K562 (cell line): Measurements from ENCODE around the gene CYP1B1. TPM values are rescaled to one million over a fixed set of nuclear protein-coding genes. Genes with fewer than 3 reads are reported as not detected.
A peak's percentile ranks its signal among the peaks of the same experiment; 100 is the strongest.

Source experiments
- ATAC-seq: fragments of 200-7000 bp; cut with Tn5 transposase; 3 replicates; pipeline ENCODE4 v1.9.1; 2020; ENCODE audit warnings: moderate library complexity
- BruUV-seq: library from RNA; stranded (reverse); fragments of 400-500 nt; replicated peaks from 2 replicates; lab custom pipeline; 2021; lab: Mats Ljungman, UMichigan
- CTCF ChIA-PET: fragments of 300-600 bp; formaldehyde crosslinking; extraction: SDS; loops from one replicate; lab custom pipeline; 2021; ENCODE audit warnings: low intra/inter-chr PET ratio; lab: Yijun Ruan, JAX
- POLR2A ChIA-PET: fragments of 300-600, 350-650 bp; sonication (Branson Sonifier 250); formaldehyde crosslinking; extraction: SDS; loops from one replicate; lab custom pipeline; 2021; ENCODE audit warnings: antibody characterized with exemption, inconsistent platforms; lab: Yijun Ruan, JAX
- DNase-seq, 4 experiments: peaks; one replicate each; pipeline versions ENCODE4 v3.0.0 to v3.0.0-alpha.2; 2011 to 2018; ENCODE audit warnings: low spot score in 3 of 4, mixed read lengths in 3 of 4; ENCODE audit errors: extremely low read depth in 1 of 4
- FAIRE-seq: peaks from 2 replicates; lab custom pipeline; 2011; peaks lifted over from hg19 to GRCh38; lab: Jason Lieb, UNC
- H2AFZ ChIP-seq: 2 replicates; pipeline ENCODE4 v1.6.0; 2011; ENCODE audit warnings: low read depth, low read length, control low read depth, inconsistent platforms
- H3K27ac ChIP-seq: fragments of 200-600 bp; 3 replicates; pipeline ENCODE4 v1.8.0; 2011; ENCODE audit warnings: low read depth, mild to moderate bottlenecking, control low read depth, inconsistent platforms, low read length, moderate library complexity, mixed read lengths; ENCODE audit errors: extremely low read depth
- H3K27me3 ChIP-seq, 2 experiments: fragments of 300-600 bp in 1 of 2; 2 replicates in 1 of 2; 3 replicates in 1 of 2; pipeline versions ENCODE4 v1.6.0 to v1.8.0; 2011; ENCODE audit warnings: inconsistent platforms in 2 of 2, low read length in 2 of 2, mild to moderate bottlenecking in 1 of 2, mixed read lengths in 1 of 2, moderate library complexity in 1 of 2; ENCODE audit not compliant: control insufficient read depth in 2 of 2, insufficient read depth in 2 of 2
- H3K36me3 ChIP-seq: fragments of 300-600 bp; 3 replicates; pipeline ENCODE4 v1.8.0; 2011; ENCODE audit warnings: mild to moderate bottlenecking, low read length, inconsistent platforms; ENCODE audit not compliant: control insufficient read depth, insufficient read depth
- H3K4me1 ChIP-seq, 2 experiments: fragments of 200-600 bp in 1 of 2; replicated peaks in 1 of 2; 2 replicates in 1 of 2; 3 replicates in 1 of 2; pipeline versions ENCODE4 v1.5.1 to v1.8.0; 2011; ENCODE audit warnings: inconsistent platforms in 2 of 2, low read length in 2 of 2, mild to moderate bottlenecking in 1 of 2, mixed read lengths in 1 of 2, moderate library complexity in 1 of 2; ENCODE audit not compliant: control insufficient read depth in 2 of 2, insufficient read depth in 2 of 2
- H3K4me2 ChIP-seq: 2 replicates; pipeline ENCODE4 v1.6.1; 2011; ENCODE audit warnings: low read length, control low read depth, inconsistent platforms, mixed read lengths; ENCODE audit not compliant: insufficient read depth
- H3K4me3 ChIP-seq: fragments of 200-600 bp; sonication (generic), shearing (Covaris generic); 2 replicates; pipeline ENCODE4 v1.5.1; 2016; ENCODE audit warnings: control low read depth, inconsistent platforms
- H3K79me2 ChIP-seq: fragments of 200-600 bp; 3 replicates; pipeline ENCODE4 v1.8.0; 2011; ENCODE audit warnings: low read length, inconsistent platforms; ENCODE audit not compliant: control insufficient read depth, insufficient read depth
- H3K9ac ChIP-seq, 2 experiments: 2 replicates each; pipeline versions ENCODE4 v1.6.0 to v1.6.1; 2011; ENCODE audit warnings: low read depth in 2 of 2, low read length in 2 of 2, control low read depth in 1 of 2, inconsistent platforms in 1 of 2, mild to moderate bottlenecking in 1 of 2, mixed read lengths in 1 of 2; ENCODE audit not compliant: insufficient read depth in 1 of 2
- H3K9me1 ChIP-seq: one replicate; pipeline ENCODE4 v1.6.0; 2011; ENCODE audit warnings: inconsistent platforms, mild to moderate bottlenecking, low read length, moderate library complexity; ENCODE audit not compliant: control insufficient read depth, insufficient read depth
- H3K9me3 ChIP-seq: replicated peaks from 2 replicates; pipeline ENCODE4 v1.5.1; 2011; ENCODE audit warnings: low read depth, low read length, inconsistent platforms; ENCODE audit not compliant: control insufficient read depth, insufficient read depth
- H4K20me1 ChIP-seq: replicated peaks from 2 replicates; pipeline ENCODE4 v1.6.1; 2011; ENCODE audit warnings: low read length, inconsistent platforms, mixed read lengths; ENCODE audit not compliant: control insufficient read depth, insufficient read depth
- BHLHE40 ChIP-seq: IDR thresholded peaks from 2 replicates; pipeline ENCODE4 v1.6.1; 2011; ENCODE audit warnings: low read length, improper control_type of control experiment
- HMG20A ChIP-seq: fragments of 450-650 bp; formaldehyde crosslinking; conservative IDR thresholded peaks from 2 replicates; pipeline ENCODE4 v1.4.0; 2020; ENCODE audit warnings: mild to moderate bottlenecking, mixed read lengths
- ILK ChIP-seq: fragments of 450-650 bp; IDR thresholded peaks from 2 replicates; pipeline ENCODE4 v1.6.1; 2016; ENCODE audit warnings: missing genetic modification characterization, low read depth, mild to moderate bottlenecking, missing compliant biosample characterization, moderate library complexity, borderline replicate concordance
- NCOA4 ChIP-seq: fragments of 450-650 bp; IDR thresholded peaks from 2 replicates; pipeline ENCODE4 v1.6.1; 2018; ENCODE audit warnings: mild to moderate bottlenecking; ENCODE audit not compliant: partially characterized antibody
- ZBTB40 ChIP-seq, 2 experiments: fragments of 450-650 bp in 1 of 2; sonication (generic) in 1 of 2; formaldehyde crosslinking in 1 of 2; IDR thresholded peaks; 2 replicates each; pipeline versions ENCODE4 v1.7.1 to v1.9.0; 2016 to 2022; ENCODE audit warnings: inconsistent platforms in 1 of 2, mild to moderate bottlenecking in 1 of 2, missing genetic modification reagents in 1 of 2
- ZKSCAN1 ChIP-seq: fragments of 150-350 bp; IDR thresholded peaks from 2 replicates; pipeline ENCODE4 v1.6.1; 2016; ENCODE audit warnings: low read depth, low read length
- ZNF232 ChIP-seq: sonication (generic); formaldehyde crosslinking; IDR thresholded peaks from 2 replicates; pipeline ENCODE4 v1.8.0; 2022; ENCODE audit warnings: mild to moderate bottlenecking, missing genetic modification reagents
- ZNF79 ChIP-seq: fragments of 250-450 bp; sonication (Bioruptor Pico); IDR thresholded peaks from 2 replicates; pipeline ENCODE4 v1.4.0; 2020; ENCODE audit warnings: low read depth, mild to moderate bottlenecking, moderate library complexity
- WGBS: fragments of 100-300 bp; shearing (Covaris generic); methylation state at CpG from one replicate; pipeline ENCODE4 v1.1.6; 2016; ENCODE audit warnings: low coverage, mixed read lengths; ENCODE audit not compliant: insufficient coverage; ENCODE audit errors: missing lambda C conversion rate; 5-methylcytosine and 5-hydroxymethylcytosine counted together
- in situ Hi-C: fragments of 300-500 bp; cut with MboI; formaldehyde crosslinking; loops from 4 replicates; pipeline ENCODE4 v1.15.0; 2018; ENCODE audit warnings: inconsistent platforms, mixed read lengths
- intact Hi-C: fragments of 100-400 bp; cut with micrococcal nuclease; formaldehyde crosslinking; loops from 2 replicates; pipeline ENCODE4 v1.14.2; 2022
- polyA plus RNA-seq, 8 experiments: library from polyadenylated mRNA; depleted of rRNA in 4 of 8; stranded (reverse) in 5 of 8; unstranded in 3 of 8; fragments of >200 nt; fragmentation: Nextera tagmentation in 2 of 8; fragmentation: Illumina TruSeq in 1 of 8; extraction: Ambion mirVana in 2 of 8; extraction: Trizol in 1 of 8; gene quantifications; 2 replicates each; pipeline versions ENCODE4 v1.2.1 to v1.2.3, GENCODE V29; 2011 to 2014; ENCODE audit warnings: inconsistent platforms in 1 of 8, missing spikeins in 1 of 8
- total RNA-seq, 7 experiments: library from RNA; depleted of rRNA in 6 of 7; stranded (reverse); fragments of >200 nt in 6 of 7; fragmentation: Illumina TruSeq in 2 of 7; extraction: Trizol in 2 of 7; gene quantifications; 2 replicates each; pipeline versions ENCODE4 v1.2.1 to v1.2.3, GENCODE V29; 2011 to 2021; ENCODE audit warnings: low replicate concordance in 1 of 7
- TF ChIP-seq, protein P1 (sequence below), 2 experiments: fragments of 450-650 bp in 1 of 2; sonication (generic) in 1 of 2; formaldehyde crosslinking in 1 of 2; IDR thresholded peaks in 1 of 2; conservative IDR thresholded peaks in 1 of 2; 2 replicates each; pipeline versions ENCODE4 v1.6.1 to v1.8.1; 2016 to 2023; ENCODE audit warnings: mild to moderate bottlenecking in 2 of 2, moderate library complexity in 2 of 2, inconsistent platforms in 1 of 2, missing genetic modification reagents in 1 of 2
- TF ChIP-seq, protein P2 (sequence below): sonication (generic); formaldehyde crosslinking; IDR thresholded peaks from 2 replicates; pipeline ENCODE4 v1.8.1; 2023; ENCODE audit warnings: mild to moderate bottlenecking, missing genetic modification reagents

Gene CYP1B1
- total and polyA plus RNA-seq, 9 of the 15 experiments (the other 6 are each of a cell fraction or from before 2014, with no cell fraction given): 0.07 TPM; not detected in 8

GRCh38 chr2:38080346-38080745 is 4.4 kb upstream of the CYP1B1 start:
- ChIA-PET POLR2A (no interaction called here), CTCF (no interaction called here)
- Histone ChIP-seq H3K4me2 (no peak overlapping the region), H4K20me1 (no peaks in the 10 kb centered on the region), H3K27ac (no peak overlapping the region), H2AFZ (no peak overlapping the region), H3K27me3 (peaks cover 3 to 7% of the 10 kb centered on the region in 2 experiments; a peak in 1 of 5 replicates), H3K4me3 (no peak overlapping the region), H3K9me1 (no peaks in the 10 kb centered on the region), H3K79me2 (no peaks in the 10 kb centered on the region), H3K4me1 (peaks cover 0 to 13% of the 10 kb centered on the region in 2 experiments; a peak in 2 of 5 replicates), H3K36me3 (no peaks in the 10 kb centered on the region), H3K9me3 (no peaks in the 10 kb centered on the region), H3K9ac (no peak overlapping the region)
- 18% methylated on average over 3 of the region's 3 CpGs for WGBS
- FAIRE-seq: no peak
- no peak for ATAC-seq
- in situ Hi-C loops (no loop called here), intact Hi-C loops (no loop called here)
- DNase-seq: no peak
- no TSS peak for BruUV-seq
- no peak for TF ChIP-seq ZNF232 (CRISPR knock-in tag)
- no peak for TF ChIP-seq ZBTB40 (IDR thresholded peaks at IDR 0.05)
- TF ChIP-seq ZBTB40 (CRISPR knock-in tag; IDR thresholded peaks at IDR 0.05): no peak
- TF ChIP-seq, protein P1, sequence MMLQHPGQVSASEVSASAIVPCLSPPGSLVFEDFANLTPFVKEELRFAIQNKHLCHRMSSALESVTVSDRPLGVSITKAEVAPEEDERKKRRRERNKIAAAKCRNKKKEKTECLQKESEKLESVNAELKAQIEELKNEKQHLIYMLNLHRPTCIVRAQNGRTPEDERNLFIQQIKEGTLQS (IDR thresholded peaks at IDR 0.05): 0 out of 2 replicates have a peak, but pooled peaks have one; percentile 47
- TF ChIP-seq, protein P1 (CRISPR knock-in tag; conservative IDR thresholded peaks at IDR 0.05): no peak
- TF ChIP-seq ILK (tag): no peak
- TF ChIP-seq HMG20A: no peak
- no peak for TF ChIP-seq NCOA4
- TF ChIP-seq BHLHE40: no peak
- TF ChIP-seq ZNF79 (CRISPR knock-in tag): no peak
- TF ChIP-seq, protein P2, sequence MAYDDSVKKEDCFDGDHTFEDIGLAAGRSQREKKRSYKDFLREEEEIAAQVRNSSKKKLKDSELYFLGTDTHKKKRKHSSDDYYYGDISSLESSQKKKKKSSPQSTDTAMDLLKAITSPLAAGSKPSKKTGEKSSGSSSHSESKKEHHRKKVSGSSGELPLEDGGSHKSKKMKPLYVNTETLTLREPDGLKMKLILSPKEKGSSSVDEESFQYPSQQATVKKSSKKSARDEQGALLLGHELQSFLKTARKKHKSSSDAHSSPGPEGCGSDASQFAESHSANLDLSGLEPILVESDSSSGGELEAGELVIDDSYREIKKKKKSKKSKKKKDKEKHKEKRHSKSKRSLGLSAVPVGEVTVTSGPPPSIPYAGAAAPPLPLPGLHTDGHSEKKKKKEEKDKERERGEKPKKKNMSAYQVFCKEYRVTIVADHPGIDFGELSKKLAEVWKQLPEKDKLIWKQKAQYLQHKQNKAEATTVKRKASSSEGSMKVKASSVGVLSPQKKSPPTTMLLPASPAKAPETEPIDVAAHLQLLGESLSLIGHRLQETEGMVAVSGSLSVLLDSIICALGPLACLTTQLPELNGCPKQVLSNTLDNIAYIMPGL (CRISPR knock-in tag): no peak
- no peak for TF ChIP-seq ZKSCAN1
